ENCODE data around the gene BID.
A peak's percentile ranks its signal among the peaks of the same experiment; 100 is the strongest.
"Not testable (repeated sequence)": the region's sequence is repeated elsewhere in the genome, so short reads cannot be mapped to it uniquely, and the experiment has no call there.

BID gene

DNA sequence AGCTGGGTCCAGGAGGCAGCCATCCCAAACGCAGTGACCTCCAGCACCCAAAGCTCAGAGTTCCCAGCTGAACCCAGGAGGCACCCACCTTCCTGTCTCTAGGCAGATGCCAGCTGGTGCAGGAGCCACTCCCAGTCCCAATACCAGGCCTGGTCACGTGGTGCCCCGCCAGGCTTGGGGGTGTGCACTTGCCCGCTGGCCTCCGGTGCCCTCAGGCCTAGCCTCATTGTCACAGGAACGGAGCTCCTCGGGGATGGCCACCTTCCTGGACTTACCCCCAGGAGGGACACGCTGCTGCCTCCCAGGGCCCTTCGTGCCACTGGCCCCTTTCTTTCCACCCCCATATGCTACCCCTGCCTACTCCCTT is 4.6 kb downstream of the BID start:
- no peak for DNase-seq (ENCODE audit: low read depth in 2 of 2)

DNA sequence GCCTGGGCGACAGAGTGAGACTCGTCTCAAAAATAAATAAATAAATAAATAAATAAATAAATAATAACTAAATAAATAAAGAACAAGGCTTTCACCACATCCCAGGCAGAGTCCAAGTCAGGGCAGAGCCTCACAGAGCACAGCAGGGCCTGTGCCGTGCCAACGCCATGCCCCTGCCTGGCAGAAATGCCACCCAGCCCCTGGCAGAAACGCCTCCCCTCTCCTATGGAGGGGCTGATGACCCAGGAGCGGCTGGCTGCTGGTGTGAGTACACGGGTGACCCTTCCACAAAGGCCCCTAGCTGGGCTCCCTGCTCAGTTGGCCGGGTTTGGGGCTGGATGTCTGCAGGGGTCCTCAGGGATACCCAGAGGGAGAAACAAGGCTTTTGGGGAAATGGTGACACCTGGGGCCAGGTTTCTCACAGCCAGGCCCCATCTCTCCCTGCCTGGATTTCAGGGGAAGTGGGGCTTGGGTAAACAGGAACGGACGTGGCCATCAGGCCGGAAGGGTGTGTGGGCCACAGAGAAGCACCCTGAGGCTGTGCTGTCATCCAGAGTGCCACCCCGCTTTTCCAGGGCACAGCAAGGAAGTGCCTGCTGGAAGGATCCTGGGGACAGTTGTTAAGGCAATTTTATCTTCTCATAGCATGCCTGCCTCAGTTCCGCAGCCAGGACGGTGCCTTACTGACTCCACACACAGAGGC is 5.1 kb downstream of the BID start:
- DNase-seq (ENCODE audit: low read depth in 2 of 2), result no peak

DNA sequence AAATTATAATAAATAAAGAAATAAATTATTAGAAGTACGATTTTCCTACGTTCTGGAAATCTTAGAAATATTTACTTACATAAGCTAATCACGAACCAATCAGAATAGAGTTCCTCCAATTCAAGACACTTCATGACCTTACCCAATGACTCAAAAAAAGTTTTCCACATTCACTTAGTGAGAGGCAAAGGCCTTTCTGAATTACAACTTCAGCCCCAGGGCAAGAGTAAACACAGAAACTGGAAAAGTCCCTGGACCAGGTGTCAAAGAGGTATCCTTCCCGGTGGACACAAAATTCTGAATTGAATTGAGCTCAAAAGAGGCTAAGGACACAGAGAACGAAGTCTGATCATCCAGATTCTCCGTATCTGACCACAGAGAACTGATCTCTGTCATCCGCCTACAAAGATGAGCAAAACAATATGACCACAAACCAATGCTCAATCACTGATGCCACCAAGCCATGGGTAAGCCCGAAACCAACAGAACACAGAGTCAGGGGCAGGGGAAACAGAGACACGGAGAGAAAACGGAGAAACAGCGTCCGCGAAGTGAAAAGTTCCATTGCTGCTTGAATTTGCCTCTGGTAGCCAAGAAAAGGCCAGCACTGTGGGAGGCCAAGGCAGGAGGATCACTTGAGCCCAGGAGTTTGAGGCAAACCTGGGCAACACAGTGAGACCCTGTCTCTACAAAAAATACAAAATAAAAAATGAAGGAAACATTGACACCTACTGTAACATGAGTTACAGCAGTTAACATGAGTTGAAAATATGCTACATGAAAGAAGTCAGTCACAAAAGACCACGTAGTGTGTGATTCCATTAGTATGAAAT is 6.8 kb downstream of the BID start:
- DNase-seq (ENCODE audit: low read depth in 2 of 2), result no peak

DNA sequence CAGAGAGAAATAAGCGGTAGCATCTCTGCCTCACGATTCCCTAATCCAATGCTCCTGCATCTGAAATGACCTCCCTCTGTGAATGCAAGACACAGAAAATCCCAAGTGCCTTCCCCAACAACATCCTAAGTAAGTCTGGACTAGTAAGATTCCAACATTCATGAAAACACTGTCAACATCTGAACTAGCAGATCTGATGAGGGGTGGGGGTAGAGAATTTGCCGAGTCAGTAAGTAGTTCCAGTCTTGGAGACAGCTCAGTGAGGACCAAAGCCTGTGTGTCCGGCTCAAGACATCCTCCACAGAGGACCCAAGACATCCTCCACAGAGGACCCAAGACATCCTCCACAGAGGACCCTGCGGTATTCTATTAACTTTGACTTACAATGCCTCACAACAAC is 9.4 kb downstream of the BID start:
- DNase-seq (ENCODE audit: low read depth in 2 of 2), result not testable (repeated sequence)

DNA sequence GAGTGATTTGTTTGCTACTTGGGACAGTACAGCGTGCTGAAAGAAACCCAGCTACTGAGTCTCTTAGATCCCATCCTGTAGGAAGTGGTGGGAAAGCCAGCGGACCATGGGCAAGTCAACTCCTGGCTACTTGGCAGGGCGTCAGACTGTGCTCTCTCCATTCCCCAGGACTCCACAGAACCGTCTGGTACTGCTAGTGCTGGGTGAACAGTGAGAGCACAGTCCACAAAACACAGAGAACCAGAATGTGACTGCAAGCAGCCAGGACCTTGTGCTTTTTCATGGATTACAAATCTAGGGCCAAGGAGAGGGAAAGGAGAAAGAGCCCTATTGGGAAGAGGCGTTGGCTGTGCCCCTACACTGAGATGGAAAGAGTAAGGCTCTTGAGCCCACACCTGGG is 10.2 kb downstream of the BID start:
- no peak for DNase-seq (ENCODE audit: low read depth in 2 of 2)

DNA sequence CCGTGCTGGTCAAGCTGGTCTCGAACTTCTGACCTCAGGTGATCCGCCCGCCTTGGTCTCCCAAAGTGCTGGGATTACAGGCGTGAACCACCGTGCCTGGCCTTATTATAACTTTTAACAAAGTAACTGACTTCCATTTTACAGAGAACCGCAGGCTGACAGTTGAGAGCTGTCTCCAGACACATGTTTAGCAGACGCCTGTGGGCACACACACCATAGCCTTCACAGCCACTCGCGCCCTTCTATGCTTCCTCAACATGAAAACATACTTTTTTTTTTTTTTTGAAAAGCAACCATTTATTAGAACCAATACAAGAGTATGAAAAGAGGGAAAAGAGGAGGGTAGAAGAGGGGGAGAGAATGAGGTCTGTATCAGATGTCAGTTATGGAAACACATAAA is 10.8 kb downstream of the BID start:
- not testable (repeated sequence) for DNase-seq (ENCODE audit: low read depth in 2 of 2)

DNA sequence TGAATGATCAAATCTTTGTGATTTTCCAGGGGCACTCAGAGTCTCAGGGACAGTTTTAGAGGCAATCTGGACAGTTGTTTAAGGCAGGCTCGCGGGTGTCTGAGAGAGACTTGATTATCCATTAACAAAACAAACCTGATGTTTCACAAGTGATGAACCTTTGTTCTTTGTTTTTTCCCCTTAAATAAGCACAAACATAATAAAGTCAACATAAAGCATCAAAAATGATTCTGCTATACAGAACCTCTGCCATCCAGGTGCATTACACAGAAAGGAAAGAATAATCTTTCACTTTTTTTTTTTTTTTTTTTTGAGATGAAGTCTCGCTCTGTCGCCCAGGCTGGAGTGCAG is 13.2 kb downstream of the BID start:
- DNase-seq (ENCODE audit: low read depth in 2 of 2), result no peak

DNA sequence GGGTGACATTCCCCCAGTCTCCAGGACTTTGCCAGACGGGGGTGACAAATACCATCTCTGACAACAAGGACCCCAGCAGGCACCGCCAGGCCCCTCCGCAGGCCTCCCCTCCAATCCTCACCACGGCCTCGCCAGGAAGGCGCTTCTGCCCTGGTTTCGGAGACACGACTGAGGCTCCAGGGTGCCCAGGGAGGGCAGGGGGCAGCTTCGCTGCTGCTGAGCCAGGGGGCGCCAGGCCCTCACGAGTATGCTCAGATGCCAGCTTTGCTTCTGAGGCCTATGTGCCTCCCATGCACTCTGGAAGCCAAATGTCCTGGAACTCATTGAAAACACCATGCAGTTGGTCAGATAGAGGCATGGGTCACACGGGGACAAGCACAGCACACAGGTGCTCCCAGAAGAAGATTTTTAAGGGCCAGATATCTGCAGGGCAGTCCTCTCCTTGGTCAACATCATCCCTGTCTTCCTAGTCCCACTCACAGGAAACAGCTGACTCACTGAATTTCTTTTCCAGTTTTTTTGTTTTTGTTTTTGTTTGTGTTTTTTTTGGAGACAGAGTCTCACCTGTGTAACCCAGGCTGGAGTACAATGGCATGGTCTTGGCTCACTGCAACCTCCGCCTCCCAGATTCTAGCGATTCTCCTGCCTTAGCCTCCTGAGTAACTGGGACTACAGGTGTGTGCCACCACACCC is 19.9 kb downstream of the BID start:
- no peak for DNase-seq (ENCODE audit: low read depth in 2 of 2)

DNA sequence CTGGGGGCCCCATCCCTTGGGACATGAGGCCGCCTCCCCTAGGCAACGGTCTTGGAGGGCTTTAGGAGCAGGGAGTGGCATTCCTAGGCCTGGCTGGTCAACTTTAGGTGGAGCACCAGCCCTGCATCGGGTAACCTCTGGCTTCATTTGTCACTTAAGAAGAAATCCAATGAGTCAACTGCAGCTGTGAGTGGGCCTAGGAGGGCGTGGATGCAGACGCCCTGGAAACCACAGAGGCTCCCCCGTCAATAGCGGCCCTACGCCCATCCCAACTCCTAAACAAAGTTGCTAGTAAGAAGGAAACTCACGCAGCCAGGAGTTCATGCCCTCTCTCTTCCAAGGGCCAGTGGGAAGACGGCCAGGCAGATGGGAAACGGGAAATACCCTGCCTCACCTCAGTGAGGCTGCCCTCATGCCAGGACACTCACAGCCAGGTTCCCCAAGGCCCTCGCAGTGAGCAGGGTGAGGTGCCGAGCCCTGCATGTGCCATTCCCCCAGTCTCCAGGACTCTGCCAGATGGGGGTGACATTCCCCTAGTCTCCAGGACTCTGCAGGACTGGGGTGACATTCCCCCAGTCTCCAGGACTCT is 20.8 kb downstream of the BID start:
- DNase-seq (ENCODE audit: low read depth in 2 of 2), result no peak

DNA sequence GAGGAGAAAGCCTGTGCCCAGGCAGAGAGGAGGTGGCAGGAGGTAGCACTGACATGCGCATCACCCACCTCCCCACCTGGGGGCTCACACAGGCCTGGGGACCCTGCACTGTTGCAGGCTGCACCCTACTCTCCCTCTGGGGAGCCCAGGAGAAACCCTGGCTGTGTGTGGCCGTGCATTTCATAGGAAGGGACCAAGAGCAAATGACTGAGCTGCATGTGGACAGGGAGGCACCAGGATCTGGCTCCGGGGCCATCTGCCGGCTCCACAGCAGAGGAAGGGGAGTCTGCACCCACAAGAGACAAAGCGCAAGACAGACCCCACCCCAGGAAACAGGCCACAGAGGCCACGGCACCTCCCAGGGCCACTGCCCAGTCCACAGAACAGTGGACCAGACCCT is 22.7 kb downstream of the BID start:
- DNase-seq (ENCODE audit: low read depth in 2 of 2), result no peak

DNA sequence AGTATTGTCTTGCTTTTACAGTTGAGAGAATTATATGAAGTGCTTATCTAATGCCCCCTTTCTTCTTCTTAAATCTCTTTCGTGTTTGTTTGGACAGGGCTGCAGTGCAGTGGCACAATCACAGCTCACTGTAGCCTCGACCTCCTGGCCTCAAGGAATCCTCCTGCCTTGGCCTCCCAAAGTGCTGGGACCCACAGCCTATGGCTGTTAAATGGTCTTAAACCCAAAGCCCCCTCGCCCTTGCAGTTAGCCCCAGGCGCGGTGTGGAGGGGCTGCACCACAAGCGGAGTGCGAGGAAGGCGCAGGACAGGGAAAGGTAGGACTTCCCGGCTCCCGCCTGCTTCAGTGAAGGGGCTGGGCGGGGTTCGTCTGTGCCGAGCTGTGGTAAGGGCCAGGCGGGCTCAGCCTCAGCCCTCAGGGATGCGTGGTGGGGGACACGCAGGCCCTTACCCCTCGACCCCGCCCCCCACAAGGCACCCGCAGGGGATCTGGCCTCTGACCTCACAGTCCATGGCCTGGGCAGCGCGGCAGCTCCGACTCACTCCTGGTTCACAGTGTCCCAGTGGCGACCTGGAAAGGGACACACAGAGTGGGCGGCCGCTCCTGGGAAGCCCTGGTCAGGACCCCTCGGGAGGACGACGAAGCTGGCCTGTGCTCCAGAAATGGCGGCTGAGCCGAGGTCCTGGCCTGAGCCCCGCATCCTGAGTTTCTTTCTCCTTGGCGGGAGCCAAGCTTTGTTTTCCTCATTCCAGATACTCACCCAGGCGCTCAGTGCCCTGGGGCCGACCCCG is 24.5 kb downstream of the BID start:
- no peak for DNase-seq (ENCODE audit: low read depth in 2 of 2)

DNA sequence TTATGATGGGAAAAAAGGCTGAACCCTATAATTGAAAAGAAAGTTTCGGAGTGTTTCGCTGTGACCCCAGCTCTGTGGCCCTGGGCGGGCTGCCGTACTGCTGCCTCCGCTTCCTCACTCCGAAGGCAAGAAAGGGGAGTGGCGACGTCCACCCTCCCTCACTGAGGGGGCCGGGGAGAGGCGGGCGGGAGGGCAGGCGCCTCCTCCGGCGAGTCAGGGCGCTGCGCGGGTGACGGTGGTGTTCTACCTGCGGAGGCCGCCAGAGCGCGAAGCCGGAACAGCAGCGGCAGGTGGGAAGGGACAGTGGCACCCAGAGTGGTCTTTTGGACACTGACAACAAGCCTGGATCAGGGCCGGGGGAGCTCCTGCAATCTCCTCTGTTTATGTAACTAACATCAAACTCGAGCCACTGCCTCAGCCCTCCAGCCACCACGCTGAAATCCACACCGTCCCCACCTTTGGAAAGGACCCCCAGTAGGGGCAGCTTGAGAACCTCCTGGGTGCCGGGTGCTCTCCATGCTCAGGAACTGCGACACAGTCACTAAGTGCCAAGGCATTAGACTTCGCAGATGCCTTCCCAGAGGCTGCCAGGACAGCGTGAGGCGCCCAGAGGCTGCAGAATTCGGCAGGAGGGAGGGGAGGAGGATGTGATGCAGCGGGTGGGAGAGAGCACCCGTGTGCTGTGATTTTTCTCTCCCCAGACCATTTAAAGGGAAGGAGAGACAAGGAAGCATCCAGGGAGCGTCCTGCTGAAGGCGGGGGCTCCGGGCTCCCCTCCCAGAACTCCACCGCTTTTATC is 25.5 kb downstream of the BID start:
- DNase-seq (ENCODE audit: low read depth in 2 of 2), result no peak

DNA sequence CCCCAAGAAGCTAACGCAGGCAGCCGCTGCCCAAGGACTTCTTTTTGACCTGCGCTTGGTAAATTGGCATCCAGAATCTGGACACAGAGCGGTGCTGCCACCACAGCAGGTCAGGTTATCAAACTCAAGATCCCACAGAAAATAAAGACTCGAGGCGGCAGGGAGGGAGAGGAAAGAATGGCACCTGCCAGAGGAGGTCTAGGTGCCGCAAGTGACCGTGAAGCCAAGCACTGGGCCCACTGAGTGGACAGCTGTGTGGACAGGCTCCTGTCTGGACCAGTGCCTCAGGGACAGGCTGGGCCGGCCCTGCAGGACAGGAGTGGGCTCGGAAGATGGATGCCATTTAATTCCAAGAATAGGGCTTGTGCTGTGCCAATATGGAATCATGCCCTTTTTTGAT is 27.4 kb downstream of the BID start:
- DNase-seq (ENCODE audit: low read depth in 2 of 2), result no peak

DNA sequence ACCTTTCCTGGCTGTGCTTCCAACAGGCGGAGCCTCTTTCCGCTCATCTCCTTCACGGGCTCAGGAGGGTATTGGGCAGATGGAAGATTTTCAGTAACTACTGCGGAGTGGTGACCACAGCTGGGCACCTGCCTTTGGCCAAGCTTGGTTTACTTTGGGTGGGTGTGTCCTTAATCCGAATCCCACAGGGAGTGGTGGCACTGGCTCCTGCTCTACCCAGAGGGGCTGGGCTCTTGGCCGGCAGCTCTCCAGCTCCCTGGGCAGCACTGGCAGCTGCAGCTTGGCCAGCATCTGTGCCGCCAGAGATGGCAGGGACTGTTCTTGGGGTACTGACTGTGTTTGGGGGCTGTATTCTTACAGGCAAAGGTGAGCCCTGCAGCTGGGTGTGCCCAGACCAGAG is 29.8 kb downstream of the BID start:
- DNase-seq (ENCODE audit: low read depth in 2 of 2), result no peak

DNA sequence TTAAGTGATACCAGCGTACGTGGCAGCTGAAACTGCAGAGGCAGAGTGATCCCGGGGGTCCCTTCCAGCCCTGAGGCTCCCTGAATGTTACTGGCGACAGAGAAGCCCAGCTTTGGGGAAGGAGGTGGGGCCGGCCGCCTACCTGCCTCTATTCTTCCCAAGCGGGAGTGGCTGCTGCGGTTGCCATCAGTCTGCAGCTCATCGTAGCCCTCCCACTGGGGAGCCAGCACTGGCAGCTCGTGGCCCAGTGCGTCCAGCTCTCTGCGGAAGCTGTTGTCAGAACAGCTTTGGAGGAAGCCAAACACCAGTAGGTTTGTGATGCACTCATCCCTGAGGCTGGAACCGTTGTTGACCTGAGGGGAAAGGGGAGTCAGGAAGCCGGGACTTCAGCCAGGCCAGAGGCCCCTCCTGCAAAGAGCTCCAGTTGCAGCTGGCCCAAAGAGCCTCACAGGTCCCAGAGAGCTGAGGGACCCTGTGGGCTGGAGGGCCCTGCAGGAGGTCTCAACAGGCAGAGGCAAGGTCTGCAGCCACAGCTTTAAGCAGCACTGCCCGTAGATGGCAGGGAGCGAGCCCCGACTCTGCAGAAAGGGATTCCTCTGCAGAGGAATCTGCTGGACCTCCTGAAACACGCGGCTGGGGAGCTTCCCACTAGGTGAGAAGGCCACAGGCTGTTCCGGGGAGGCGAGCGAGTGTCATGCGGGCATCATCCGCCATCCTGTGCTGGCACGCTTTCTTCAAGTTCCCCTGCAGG is 30.4 kb downstream of the BID start:
- no peak for DNase-seq (ENCODE audit: low read depth in 2 of 2)

DNA sequence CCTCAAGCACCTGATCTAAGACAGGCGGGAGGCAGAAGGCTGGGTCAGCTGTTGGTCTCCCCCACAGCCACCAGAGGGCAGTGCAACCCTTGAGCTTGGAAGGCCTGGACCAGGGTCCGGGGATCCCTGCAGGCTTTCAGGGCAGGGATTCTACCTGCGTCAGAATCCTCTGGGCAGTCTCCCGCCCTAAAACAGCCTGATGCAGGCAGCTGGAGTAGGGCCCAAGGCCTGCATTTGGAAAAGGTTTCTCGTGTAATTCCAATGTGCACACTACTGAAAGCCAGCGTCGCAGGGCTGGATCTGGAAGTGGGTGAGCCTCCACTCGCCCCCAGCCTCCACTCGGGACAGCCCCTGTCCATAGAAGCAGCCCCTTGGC is 31.8 kb downstream of the BID start:
- peak; percentile 28 to 52 for DNase-seq (ENCODE audit: low read depth in 2 of 2)

DNA sequence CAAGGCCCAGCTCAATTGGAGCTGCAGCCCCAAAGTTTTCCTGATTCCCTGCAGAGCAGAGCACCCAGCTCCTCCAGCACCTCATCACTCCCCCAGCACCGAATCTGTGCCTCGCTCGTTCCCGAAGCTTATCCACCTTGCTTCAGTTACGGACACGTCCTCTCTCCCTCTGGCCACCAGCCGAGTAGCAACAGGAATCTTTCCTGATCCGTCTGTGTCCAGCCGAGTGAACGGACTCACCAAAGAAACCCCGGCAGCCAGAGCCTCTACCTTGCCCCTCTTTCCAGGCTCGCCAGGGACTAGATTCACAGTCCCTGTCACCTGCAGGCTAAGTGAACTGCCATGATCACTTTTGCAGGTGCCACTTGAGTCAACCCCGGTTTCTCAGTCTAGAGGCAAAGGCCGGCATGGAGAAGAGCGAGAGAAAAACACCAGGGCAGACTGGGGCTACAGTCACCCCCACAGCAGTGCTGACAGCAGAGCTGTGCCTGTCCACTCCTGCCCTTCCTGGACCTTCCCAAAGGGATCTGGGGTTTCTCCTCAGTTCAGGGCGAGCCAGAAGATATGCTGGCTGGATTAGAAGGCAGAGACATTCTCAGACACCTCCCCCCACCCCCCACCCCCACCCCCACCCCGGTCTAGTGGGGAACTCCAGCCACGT is 32.3 kb downstream of the BID start:
- DNase-seq (ENCODE audit: low read depth in 2 of 2), result no peak

DNA sequence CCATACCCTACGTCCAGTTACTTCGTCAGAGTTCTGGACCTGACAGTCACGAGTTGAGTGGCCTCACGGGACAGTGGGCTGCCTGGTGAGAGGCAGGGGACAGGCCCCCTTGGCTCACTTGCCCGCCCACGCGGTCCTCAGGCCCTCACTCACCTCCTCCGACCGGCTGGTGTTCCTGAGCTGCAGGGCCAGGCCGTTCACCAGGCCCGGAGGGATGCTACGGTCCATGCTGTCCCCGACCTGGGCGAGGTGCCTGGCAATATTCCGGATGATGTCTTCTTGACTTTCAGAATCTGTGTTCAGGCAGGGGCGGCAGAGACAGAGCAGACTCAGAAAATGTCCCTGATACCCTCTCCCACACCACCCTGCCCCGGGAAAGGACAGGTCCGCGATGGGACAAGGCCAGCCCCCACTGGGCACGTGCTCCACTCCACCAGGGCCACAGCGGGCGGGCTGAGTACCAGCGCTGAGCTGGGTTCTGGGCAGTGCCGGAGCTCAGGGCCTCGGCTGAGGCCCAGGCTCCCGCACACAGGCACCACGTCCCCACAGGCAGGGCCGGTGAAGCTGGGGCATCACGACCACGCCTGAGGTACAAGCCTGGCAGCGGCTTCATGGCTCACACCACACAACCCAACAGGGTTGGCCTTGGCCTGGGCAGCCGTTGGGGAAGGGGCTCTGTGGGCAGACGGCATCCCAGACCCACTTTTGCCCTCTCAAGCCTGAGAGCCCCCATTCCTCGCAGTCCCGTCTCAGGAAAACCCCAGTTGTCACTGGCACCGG is 34.9 kb downstream of the BID start:
- no peak for DNase-seq (ENCODE audit: low read depth in 2 of 2)
